ENCODE measurements around the gene DHH.
"Not testable (repeated sequence)": the region's sequence is repeated elsewhere in the genome, so short reads cannot be mapped to it uniquely, and the experiment has no call there.

DHH gene

DNA sequence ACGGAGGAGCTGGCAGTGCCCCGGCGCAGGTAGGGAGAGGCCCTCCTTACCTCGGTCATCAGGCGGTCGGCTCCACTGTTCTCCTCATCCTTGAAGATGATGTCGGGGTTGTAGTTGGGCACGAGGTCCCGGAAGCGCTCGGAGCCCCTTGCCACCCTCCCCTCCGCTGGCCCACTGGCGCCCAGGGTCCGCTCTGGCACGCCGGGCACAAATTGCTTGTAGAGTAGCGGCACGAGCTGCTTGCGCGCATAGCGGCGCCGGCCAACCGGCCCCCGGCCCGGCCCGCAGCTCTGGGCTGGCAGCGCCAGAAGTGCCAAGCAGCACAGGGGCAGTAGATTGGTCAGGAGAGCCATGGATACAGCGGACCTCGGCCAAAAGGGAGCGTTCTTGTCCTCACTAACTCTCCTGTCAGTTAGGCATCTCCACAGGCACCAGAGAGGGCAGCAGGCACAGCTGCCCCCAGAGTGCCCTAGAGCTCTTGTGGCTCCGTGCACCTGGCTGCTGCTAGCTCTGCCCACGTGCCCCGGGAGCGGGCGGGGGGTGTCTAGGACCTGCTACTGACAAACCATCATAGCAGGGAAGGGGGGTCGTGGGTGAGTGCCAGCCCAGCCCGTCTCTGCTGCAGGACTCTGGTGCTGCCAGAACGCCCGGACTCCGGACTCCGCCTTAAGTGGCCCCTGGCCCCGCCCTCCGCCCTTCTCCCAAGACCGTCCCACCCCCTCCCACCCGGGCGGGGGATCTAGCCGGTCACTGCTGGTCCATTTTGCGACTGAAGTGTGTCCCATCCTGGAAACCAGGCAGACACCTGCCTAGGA is at the start of gene DHH:
TSS of gene DHH (minus strand) at position 642 of the 815 bp plus-strand sequence. CDS start at position 353, 289 bp downstream.
- no peak for FAIRE-seq

DNA sequence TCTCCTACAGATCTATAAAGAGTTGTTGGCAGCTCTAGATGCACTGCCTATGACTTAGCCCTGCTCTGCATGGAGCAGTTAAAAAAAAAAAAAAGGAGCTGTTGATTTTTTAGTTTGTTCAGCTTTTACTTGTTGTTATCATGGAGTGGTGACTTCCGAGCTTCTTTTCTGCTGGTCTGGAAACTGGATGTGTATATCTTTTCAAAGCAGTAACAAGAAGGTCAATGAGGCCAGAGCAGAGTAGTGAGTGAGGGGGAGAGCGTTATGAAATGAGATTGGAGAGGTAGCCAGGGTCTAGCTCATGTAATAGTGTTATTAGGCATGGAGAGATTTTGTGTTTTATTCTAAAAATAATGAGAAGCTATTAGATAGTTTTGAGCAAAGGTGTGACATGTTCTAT is 49.8 kb upstream of the DHH start:
- no peak for FAIRE-seq

DNA sequence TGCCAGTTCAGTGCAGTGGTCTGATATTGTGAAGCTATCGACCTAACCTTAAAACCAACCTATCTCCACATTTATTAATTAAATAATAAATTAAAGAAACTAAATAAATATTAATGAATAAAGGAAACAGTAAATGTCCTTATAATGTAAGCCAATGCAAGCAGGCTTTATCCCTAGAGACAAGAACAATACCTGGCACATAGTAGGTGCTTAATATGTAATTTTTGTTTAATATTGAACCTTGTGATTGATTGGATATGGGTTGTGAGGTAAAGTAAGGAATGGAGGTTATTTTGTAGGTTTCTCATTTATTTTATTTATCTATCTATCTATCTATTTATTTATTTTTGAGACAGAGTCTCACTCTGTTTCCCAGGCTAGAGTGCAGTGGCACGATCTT is 44.4 kb upstream of the DHH start:
- no peak for FAIRE-seq

DNA sequence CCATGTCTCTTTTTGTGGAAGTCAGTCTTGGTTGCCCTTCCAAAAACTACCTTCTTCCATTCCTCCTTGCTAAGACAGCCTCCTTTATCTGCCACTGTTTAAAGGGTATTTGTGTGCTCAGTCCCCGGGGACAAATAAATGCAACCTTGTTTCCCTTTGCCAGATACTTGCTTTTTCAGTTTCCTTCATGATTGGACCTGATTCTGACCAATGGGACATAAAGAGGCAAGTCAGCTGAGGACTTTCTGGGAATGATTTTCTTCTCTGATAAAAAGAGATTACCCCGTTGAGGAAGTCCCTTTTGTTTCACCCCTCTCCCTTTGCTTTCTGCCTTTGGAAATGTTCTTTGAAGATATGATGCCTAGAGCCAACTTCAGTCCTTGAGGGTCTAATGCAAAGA is 44.0 kb upstream of the DHH start:
- no peak for FAIRE-seq

GRCh38 chr12:49137476-49137875 is 42.9 kb upstream of the DHH start:
- FAIRE-seq, result no peak

DNA sequence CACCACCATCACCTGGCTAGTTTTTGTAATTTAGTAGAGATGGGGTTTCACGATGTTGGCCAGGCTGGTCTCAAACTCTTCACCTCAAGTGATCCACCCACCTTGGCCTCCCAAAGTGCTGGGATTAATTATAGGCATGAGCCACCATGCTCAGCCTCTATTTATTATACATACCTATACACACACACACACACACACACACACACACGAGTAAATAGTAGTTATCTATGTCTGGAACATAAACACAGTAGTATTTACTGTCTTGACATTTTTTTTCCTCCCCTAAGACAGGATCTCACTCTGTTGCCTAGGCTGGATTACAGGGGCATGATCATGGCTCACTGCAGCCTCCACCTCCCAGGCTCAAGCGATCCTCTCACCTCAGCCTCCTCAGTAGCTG is 42.4 kb upstream of the DHH start:
- FAIRE-seq, result not testable (repeated sequence)

DNA sequence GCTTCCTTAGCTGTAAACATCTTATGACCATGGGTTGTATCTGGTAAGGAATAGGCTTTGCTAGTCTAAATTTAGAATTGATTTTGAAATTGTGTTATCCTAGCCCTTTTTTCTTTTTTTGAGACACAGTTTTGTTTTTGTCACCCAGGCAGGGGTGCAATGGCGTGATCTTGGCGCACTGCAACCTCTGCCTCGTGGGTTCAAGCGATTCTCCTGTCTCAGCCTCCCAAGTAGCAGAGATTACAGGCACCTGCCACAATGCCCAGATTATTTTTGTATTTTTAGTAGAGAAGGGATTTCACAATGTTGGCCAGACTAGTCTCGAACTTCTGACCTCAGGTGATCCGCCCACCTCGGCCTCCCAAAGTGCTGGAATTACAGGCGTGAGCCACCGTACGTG is 39.0 kb upstream of the DHH start:
- FAIRE-seq, result no peak

- FAIRE-seq, result no peak
Observed at GRCh38 chr12:49133014-49133413, 38.4 kb upstream of the DHH start.

GRCh38 chr12:49131894-49132461 is 37.4 kb upstream of the DHH start:
- FAIRE-seq, result no peak

DNA sequence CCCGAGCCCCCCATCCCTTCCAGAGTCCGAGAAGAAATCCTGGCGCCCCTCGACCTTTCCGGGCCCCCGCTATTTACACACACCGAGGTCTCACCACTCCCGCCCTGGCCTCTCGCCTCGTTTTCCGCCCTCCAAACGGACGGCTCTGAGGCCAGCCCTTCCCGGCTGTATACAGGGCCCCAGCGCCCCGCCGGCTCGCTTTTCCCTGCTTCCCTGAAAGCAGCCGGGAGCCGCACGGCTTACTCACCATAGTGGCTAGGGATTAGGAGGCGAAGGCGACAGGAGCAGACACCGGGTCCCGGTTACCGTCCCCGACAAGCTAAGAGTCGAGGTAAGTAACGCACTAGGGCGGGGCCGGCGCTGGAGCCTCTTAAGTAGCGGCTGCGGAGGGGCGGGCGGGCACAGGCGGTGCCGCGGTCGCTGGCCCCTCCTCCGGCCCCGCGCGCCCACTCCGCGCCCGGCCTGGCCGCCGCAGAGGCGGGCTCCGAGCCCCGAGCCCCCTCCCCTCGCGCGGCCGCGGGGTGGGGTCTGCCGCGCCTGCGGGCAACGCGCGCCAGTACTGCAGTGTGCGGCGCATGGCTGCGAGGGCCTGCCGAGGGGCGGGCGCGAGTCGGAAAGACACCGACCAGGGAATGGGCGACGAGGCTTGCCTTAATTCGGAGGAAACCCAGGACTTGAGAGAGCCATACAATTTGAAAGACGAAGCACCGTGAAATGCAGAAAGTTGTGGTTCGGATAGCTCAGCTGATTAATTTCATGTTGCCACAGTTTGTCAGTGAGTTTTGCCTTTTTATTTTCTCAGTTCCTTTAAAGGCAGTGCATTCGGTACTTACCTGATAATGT is 36.7 kb upstream of the DHH start, which contains the start of gene TUBA1B:
TSS of gene TUBA1B (minus strand) at position 345 of the 843 bp plus-strand sequence. CDS start at position 250, 95 bp downstream.
- no peak for FAIRE-seq

DNA sequence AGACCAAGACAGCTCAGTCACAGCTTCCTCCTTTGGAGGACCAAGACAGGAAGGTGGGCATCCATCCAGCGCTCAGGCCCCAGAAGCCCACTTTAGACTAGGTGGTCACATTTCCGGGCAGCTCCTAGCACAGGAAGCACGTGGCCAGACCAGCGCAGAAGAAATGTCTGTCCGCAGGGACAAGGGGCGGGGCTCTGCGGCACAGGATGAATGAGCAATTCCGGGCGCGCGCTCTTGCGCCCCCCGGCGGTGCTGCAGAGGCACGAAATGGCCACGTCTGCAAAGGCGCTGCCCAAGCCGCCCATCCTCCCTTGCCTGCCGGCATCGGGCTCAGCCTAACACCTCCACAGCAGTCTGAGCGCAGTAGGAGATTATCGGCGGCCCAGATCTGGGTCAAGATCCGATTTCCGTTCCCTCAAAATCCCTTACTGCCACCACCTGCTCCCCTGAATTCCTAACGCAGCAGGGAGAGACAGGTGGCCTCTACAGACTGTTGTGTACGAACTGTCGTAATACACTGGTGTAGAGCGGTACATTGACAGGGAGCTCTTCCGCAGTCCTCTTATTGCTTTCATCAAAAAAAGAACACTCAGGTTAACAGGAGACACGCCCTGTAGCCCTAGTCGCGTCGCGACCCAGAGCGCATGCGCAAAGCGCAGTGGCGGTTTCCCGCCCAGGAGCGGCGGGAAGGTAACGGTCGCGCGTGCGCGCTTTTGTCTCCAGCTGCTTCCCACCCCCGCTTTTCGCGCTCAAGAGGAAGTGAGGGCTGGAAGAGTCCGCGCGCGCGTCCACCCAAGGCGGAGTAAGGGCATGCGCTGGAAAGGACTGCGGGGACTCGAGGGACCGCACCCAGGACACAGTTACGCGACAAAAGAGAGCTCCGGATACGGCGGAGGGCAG is 35.8 kb upstream of the DHH start:
- FAIRE-seq, result no peak

DNA sequence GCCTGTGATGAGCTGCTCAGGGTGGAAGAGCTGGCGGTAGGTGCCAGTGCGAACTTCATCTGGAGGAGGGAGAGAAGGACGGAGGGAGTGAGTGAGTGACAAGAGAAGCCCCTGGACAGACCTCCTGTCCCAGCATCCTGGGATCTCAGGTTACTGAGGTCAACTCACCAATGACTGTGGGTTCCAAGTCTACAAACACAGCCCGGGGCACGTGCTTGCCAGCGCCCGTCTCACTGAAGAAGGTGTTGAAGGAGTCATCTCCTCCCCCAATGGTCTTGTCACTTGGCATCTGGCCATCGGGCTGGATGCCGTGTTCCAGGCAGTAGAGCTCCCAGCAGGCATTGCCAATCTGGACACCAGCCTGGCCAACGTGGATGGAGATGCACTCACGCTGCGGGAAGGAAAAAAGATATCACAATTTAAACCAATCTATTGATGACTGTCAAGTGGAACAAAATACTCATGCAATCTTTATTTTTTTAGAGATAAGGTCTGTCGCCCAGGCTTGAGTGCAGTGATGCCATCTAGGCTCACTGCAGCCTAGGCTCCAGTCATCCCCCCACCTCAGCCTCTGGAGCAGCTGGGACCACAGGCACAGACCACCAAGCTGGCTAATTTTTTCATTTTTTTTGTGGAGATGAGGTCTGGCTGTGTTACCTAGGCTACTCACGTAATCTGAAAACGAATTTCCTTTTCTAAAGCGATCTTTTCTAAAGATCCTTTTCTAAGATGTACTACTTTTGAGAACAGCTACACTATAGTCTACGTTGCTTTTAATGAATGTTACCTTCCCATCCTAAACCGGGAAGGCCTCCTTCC is 34.9 kb upstream of the DHH start:
- no peak for FAIRE-seq

- not testable (repeated sequence) for FAIRE-seq
Observed at GRCh38 chr12:49127971-49128370, 33.4 kb upstream of the DHH start.

DNA sequence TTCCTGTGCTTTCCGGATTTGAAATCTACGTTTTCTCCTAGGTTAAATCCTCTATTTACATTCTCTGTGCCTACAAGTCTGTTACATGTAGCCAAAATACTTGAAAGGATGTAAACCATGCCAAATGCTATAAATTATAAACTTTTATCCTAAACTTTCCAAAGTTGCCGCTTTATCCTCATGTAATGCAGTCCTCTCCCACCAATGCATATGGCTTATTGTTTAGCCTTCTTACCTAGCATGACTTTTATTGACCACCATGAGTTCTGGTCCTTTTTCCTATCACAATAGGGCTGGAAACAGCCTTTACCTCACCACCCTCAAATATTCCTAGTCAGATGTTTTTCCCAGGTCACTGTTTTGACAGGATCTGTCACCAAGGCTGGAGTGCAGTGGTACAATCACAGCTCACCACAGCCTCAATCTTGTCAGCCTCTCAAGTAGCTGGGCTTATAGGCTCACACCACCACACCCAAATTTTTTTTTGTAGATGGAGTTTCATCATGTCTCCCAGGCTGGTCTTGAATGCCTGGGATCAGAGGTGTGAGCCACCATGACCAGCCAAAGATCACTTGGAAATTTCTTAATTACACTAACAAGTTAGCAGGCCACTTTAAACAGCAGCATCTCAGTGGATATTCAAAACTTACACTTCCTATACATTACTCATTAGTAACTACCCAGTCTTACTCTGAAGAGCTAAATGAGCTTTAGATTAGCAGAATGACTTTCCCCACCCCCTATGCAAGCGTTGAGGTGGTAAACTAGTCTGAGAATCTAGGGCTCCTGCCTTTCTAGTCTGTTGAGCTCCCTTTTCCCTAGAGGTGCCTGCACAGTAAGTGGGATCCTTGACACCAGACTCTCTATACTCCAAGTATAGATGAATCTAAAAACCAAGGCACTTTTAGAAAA is 32.5 kb upstream of the DHH start:
- FAIRE-seq, result no peak

DNA sequence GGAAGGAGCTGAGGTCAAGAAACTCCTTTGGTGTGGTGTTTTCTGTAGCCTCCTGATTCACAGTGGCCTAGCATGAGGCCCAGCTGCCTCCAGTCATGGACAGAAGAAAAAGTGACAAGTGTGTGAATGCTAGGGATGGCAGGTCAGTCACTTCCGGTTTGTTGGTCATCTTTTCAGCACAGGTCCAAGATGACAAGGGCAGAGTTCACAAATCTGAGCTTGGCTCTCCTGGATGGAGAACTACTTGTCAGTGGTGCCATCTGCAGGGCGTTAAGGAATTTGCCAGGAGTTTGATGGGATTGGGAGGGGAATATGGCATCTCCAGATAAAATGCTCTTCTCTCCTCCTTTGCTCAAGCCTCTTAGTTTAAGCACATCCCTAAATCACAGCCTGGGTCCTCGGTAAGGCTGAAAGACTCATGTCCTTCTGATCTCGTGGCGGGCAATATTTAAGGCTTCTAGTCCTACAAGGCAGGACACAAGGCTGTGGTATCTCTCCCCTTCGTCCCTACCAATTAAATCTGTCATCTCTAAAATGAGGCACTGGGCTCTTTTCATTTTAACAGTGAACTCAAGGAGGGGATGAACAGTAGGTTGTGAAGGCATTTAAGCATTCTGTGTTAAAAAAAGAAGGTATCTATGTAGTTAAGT is 26.6 kb upstream of the DHH start:
- FAIRE-seq, result no peak

DNA sequence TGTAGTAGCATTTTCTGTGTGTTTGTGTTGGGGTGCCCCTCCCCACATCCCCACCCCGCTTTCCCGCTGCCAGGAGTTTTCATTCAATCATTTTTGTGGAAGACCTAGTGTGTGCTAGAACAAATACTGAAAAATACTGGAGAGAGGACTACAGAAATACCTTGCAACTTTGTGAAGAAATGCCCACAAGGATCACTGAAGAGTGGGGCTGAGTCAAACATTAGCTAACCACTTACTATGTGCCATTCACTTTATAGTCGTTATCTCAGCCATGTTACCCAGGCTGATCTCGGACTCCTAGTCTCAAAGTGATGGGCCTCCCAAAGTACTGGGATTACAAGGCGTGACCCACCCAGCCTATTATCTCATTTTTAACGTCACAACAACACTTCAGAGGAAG is 16.6 kb upstream of the DHH start:
- FAIRE-seq, result no peak

DNA sequence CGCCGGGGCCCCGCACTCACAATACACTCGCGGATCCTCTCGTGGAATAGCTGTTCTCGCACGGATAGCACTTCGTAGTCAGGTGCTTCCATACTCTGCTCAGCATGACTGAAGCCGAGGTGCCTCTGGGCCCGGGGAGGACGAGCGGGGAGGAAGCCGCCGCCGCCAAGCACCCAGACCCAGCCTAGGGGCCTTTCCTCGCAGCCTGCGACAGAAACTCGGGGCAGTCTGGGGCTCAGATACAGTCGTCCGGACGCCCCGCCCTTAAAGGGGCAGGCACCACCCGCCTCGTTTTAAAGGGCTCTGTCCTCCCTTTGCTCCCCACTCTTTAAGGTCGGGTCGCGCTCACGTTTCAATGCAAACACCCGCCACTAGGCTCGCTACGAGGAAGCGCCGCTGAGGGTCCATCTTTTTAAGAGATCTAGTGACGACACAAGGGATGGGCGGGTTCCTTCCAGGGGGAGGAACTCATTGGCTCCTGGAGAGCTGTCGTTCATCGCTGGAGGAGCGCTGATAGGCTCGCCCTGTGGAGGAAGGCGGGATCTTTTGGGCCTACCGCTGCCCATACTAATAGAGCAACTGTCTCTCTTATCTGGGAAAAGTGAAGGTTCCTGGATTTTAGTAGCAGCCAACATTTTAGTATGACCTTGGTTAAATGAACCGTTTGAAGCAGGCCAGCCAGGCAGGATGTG is 16.0 kb upstream of the DHH start, which contains the start of gene LMBR1L:
TSS of gene LMBR1L (minus strand) at position 384 of the 692 bp plus-strand sequence. CDS start at position 92, 292 bp downstream.
- peak; percentile 45 for FAIRE-seq

GRCh38 chr12:49109641-49110463 is 15.3 kb upstream of the DHH start:
- no peak for FAIRE-seq
